ENCODE measurements around the gene MLLT1. TPM values are rescaled to one million over a fixed set of nuclear protein-coding genes. Genes with fewer than 3 reads are reported as not detected.
A peak's percentile ranks its signal among the peaks of the same experiment; 100 is the strongest.
"Not testable (repeated sequence)": the region's sequence is repeated elsewhere in the genome, so short reads cannot be mapped to it uniquely, and the experiment has no call there.

MLLT1 gene
- total RNA-seq, 2 experiments from 2014 or later, result 17.5 to 56.0 TPM

DNA sequence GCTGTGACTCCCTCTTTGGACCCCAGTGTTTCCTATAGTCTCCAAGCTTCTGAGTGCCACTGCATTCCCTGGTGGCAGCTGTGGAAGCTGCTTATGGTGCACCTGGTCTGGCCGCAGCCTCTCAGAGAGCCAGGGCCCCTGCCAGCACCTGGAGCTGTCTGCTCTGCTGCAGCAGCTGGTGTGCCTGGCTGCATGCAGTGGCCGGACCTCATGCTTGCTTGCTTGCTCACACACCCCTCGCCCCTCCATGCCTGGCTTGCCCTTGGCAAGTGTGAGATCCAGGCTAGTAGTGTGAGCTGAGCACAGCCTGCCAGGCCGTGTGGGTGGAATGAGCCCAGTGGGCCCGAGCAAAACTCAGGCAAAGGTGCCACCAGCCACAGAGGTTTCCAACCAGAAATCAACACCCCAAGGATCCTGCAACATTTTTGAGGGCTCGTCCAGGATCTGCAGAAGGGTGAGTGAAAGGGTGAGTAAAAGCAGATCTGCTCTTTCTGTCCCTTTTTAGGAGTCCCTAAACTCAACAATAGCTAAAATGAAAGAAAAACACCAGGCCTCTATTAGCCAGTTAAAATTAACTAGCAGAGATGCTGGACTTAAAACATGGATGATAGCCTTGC is 7.6 kb upstream of the MLLT1 start:
- no TSS peak for BruUV-seq (replicated peaks)
- no peaks in the 10 kb centered on the region for H3K9me2 ChIP-seq (ENCODE audit: insufficient read depth, low read length)
- POLR2A ChIA-PET, result no interaction called here
- H3K4me3 ChIP-seq (ENCODE audit: low read depth, low read length, poor library complexity, severe bottlenecking), result no peak overlapping the region
- TF ChIP-seq, protein P1, sequence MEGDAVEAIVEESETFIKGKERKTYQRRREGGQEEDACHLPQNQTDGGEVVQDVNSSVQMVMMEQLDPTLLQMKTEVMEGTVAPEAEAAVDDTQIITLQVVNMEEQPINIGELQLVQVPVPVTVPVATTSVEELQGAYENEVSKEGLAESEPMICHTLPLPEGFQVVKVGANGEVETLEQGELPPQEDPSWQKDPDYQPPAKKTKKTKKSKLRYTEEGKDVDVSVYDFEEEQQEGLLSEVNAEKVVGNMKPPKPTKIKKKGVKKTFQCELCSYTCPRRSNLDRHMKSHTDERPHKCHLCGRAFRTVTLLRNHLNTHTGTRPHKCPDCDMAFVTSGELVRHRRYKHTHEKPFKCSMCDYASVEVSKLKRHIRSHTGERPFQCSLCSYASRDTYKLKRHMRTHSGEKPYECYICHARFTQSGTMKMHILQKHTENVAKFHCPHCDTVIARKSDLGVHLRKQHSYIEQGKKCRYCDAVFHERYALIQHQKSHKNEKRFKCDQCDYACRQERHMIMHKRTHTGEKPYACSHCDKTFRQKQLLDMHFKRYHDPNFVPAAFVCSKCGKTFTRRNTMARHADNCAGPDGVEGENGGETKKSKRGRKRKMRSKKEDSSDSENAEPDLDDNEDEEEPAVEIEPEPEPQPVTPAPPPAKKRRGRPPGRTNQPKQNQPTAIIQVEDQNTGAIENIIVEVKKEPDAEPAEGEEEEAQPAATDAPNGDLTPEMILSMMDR (conservative IDR thresholded peaks at IDR 0.05; ENCODE audit: low read length), result no peak
- TF ChIP-seq EZH2phosphoT487 (IDR thresholded peaks at IDR 0.05; ENCODE audit: borderline replicate concordance, low read depth, low read length), result no peak
- no peak overlapping the region for H3K4me2 ChIP-seq (ENCODE audit: low read length)
- H3K36me3 ChIP-seq (ENCODE audit: insufficient read depth, low read length), result no peaks in the 10 kb centered on the region
- H2AFZ ChIP-seq (ENCODE audit: low read length), result no peak overlapping the region
- CTCF ChIA-PET (ENCODE audit: unreplicated experiment), result no interaction called here
- H3K79me2 ChIP-seq (ENCODE audit: insufficient read depth, low read depth, low read length), result no peaks in the 10 kb centered on the region
- DNase-seq (ENCODE audit: low spot score), result peak; percentile 26
- H3K27ac ChIP-seq (ENCODE audit: low read depth, low read length, poor library complexity, severe bottlenecking), result no peak overlapping the region
- H3K9me3 ChIP-seq (ENCODE audit: low read length), result peaks cover 26% of the 10 kb centered on the region
- intact Hi-C loops (cut with micrococcal nuclease; ENCODE audit: unreplicated experiment), result no loop called here
- H3K4me1 ChIP-seq (ENCODE audit: insufficient read depth, low read length, poor library complexity, severe bottlenecking), result no peaks in the 10 kb centered on the region
- H4K20me1 ChIP-seq (ENCODE audit: insufficient read depth, low read length), result no peaks in the 10 kb centered on the region

DNA sequence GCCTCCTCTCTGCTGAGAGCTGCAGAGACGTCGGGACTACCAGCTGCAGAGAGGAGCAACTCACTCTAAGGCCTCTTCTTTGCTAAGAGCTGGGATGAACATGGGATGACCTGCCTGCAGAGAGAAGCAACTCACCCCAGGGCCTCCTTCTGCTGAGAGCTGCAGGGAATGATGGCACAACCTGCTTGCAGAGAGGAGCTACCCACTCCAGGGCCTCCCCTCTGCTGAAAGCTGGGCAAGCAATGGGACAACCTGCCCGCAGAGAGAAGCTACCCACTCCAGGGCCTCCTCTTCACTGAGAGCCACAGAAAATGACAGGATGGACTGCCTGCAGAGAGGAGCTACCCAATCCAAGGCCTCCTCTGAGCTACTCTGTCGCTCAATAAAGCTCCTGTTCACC is 6.9 kb upstream of the MLLT1 start:
- Histone ChIP-seq H3K4me1 (ENCODE audit: insufficient read depth, low read length, poor library complexity, severe bottlenecking) (no peaks in the 10 kb centered on the region), H3K9me2 (ENCODE audit: insufficient read depth, low read length) (no peaks in the 10 kb centered on the region), H3K79me2 (ENCODE audit: insufficient read depth, low read depth, low read length) (no peaks in the 10 kb centered on the region), H3K4me3 (ENCODE audit: low read depth, low read length, poor library complexity, severe bottlenecking) (no peak overlapping the region), H3K36me3 (ENCODE audit: insufficient read depth, low read length) (no peaks in the 10 kb centered on the region), H2AFZ (ENCODE audit: low read length) (no peak overlapping the region), H3K9me3 (ENCODE audit: low read length) (peaks cover 20% of the 10 kb centered on the region), H3K4me2 (ENCODE audit: low read length) (no peak overlapping the region), H4K20me1 (ENCODE audit: insufficient read depth, low read length) (no peaks in the 10 kb centered on the region), H3K27ac (ENCODE audit: low read depth, low read length, poor library complexity, severe bottlenecking) (no peak overlapping the region)
- ChIA-PET POLR2A (no interaction called here), CTCF (ENCODE audit: unreplicated experiment) (no interaction called here)
- BruUV-seq (replicated peaks), result no TSS peak
- peak; percentile 27 for DNase-seq (ENCODE audit: low spot score)
- no peak for TF ChIP-seq EZH2phosphoT487 (IDR thresholded peaks at IDR 0.05; ENCODE audit: borderline replicate concordance, low read depth, low read length)
- TF ChIP-seq, protein P1 (conservative IDR thresholded peaks at IDR 0.05; ENCODE audit: low read length), result no peak
- intact Hi-C loops (cut with micrococcal nuclease; ENCODE audit: unreplicated experiment), result no loop called here

DNA sequence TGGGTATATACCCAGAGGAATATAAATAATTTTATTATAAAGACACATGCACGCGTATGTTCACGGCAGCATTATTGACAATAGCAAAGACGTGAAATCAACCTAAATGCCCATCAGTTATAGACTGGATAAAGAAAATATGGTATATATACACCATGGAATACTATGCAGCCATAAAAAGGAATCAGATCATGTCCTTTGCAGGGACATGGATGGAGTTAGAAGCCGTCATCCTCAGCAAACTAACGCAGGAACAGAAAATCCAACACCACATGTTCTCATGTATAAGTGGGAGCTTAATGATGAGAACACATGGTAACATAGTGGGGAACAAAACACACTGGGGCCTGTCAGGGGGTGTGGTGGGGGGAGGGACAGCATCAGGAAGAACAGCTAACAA is 2.6 kb upstream of the MLLT1 start:
- DNase-seq (ENCODE audit: low spot score); BruUV-seq (replicated peaks); CTCF ChIA-PET (ENCODE audit: unreplicated experiment); H3K4me2 ChIP-seq (ENCODE audit: low read length); POLR2A ChIA-PET; H2AFZ ChIP-seq (ENCODE audit: low read length); H3K4me3 ChIP-seq (ENCODE audit: low read depth, low read length, poor library complexity, severe bottlenecking); H3K9me2 ChIP-seq (ENCODE audit: insufficient read depth, low read length); H3K36me3 ChIP-seq (ENCODE audit: insufficient read depth, low read length); intact Hi-C loops (cut with micrococcal nuclease; ENCODE audit: unreplicated experiment); H3K27ac ChIP-seq (ENCODE audit: low read depth, low read length, poor library complexity, severe bottlenecking): not testable (repeated sequence)
- H3K9me3 ChIP-seq (ENCODE audit: low read length), result peaks cover 14% of the 10 kb centered on the region; the same call in 1 of the 2 replicates
- H4K20me1 ChIP-seq (ENCODE audit: insufficient read depth, low read length), result peaks cover 14% of the 10 kb centered on the region
- peaks cover 15% of the 10 kb centered on the region for H3K4me1 ChIP-seq (ENCODE audit: insufficient read depth, low read length, poor library complexity, severe bottlenecking)
- peaks cover 20% of the 10 kb centered on the region for H3K79me2 ChIP-seq (ENCODE audit: insufficient read depth, low read depth, low read length)

Data from OCI-LY7 (cell line).